ENCODE measurements around the gene GRIK2. TPM values are rescaled to one million over a fixed set of nuclear protein-coding genes. Genes with fewer than 3 reads are reported as not detected.
"Not testable (repeated sequence)": the region's sequence is repeated elsewhere in the genome, so short reads cannot be mapped to it uniquely, and the experiment has no call there.

GRIK2 gene
- total RNA-seq: under 1 TPM in 1 of 2 experiments, not detected in 1; 0.14 TPM

DNA sequence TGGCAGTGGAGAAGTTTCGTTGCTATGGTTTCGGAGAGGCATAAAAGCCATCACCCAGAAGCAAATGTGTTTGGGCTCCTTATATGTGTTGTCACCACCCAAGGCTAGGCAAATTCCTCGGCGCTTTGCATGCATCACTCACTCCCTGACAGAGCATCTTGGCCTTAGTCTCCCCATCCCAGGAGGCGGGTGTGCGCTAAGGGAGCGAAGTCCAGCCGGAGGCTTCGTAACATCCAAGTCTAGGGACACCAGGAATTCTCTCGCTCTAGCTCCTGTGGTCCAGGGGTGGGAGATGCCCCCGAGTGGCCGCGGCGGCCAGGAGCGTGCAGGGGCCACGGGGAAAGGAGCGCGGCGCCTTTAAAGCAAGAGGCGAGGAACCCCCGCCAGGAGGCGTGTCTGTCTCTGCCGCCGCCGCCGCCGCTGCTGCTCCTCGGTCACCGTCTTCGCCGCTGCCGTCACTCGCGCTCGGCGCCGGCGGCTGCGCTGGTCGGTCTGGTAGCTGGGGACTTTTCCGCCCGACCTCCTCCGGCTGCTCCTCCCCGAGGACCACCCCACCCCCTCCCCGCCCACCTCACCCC, at the start of gene GRIK2:
GRIK2 (plus strand) TSS at position 458 of the 578 bp plus-strand sequence.
- POLR2A ChIA-PET: no interaction called here
- Mint-ChIP-seq H3K27me3 (peaks cover 41% of the 10 kb centered on the region), H3K4me3 (no peak within 1 kb of the TSS), H3K9me3 (peaks cover under 1% of the 10 kb centered on the region), H3K36me3 (no peaks in the 10 kb centered on the region), H3K4me1 (peaks cover 3% of the 10 kb centered on the region), H3K27ac (no peak within 1 kb of the TSS)
- no peak for ATAC-seq (ENCODE audit: low read depth)
- DNase-seq: peak; percentile 38

DNA sequence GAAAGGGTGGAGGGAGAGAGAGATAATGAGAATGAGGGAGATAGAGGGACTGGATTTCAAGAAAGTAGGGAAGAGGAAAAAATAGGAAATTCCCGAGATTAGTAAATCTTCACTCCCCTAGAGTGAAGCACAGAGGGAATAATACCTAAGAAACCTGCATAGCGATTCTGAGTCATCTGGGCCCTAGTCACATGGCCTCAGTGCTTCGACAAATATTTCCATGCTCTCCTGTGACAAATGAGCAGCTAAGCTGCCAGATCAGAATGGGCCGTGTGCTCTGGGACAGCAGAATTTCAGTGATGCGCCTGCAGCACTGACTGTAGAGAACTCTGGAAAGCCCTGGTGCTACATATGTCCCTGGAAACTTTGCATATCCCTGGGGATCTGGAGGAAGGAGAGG, 48.6 kb upstream of the GRIK2 start:
- POLR2A ChIA-PET: no interaction called here
- H3K4me3 Mint-ChIP-seq: no peak overlapping the region
- H3K36me3 Mint-ChIP-seq: no peaks in the 10 kb centered on the region
- peaks cover 2% of the 10 kb centered on the region for H3K27me3 Mint-ChIP-seq
- H3K9me3 Mint-ChIP-seq: no peaks in the 10 kb centered on the region
- no peak for ATAC-seq (ENCODE audit: low read depth)
- no peaks in the 10 kb centered on the region for H3K4me1 Mint-ChIP-seq
- no peak for DNase-seq
- no peak overlapping the region for H3K27ac Mint-ChIP-seq

DNA sequence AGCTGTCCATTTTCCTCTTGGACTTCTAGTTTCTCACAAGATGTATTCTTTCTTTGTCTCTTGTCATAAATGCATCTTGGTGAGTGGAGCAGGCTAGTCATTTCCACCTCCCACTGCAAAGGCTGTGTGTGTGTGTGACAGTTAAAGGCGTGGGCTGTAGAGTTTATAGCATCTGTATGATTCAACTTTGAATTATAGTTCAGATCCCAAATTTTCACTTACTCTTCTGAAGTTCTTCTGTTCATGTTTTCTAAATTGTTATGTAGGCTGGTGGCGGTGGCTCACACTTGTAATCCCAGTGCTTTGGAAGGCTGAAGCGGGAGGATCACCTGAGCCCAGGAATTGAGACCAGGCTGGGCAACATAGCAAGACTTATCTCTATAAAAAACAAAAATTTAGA, 44.7 kb upstream of the GRIK2 start:
- no peak overlapping the region for H3K27ac Mint-ChIP-seq
- H3K27me3 Mint-ChIP-seq: peaks cover 2% of the 10 kb centered on the region
- POLR2A ChIA-PET: interaction anchor here (0.6 kb wide), 1 partner anchor 32 kb away, joined by 3 read pairs; no protein-coding TSS in a partner anchor
- H3K4me1 Mint-ChIP-seq: no peaks in the 10 kb centered on the region
- no peak overlapping the region for H3K4me3 Mint-ChIP-seq
- no peaks in the 10 kb centered on the region for H3K9me3 Mint-ChIP-seq
- no peaks in the 10 kb centered on the region for H3K36me3 Mint-ChIP-seq
- DNase-seq (no peak), ATAC-seq (ENCODE audit: low read depth) (no peak)

DNA sequence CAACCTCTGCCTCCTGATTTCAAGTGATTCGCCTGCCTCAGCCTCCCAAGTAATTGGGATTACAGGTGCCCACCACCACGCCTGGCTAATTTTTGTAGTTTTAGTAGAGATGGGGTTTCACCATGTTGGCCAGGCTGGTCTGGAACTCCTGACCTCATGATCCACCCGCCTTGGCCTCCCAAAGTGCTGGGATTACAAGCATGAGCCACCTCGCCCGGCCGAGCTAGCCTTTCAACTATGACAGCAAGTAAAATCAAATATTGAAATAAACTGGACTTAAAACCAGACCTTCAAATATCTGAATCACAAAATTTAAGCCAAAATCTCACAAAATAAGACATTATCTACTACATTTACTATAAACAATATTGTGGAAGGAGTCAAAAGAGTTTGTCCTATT, 42.9 kb upstream of the GRIK2 start:
- POLR2A ChIA-PET; ATAC-seq (ENCODE audit: low read depth); H3K36me3 Mint-ChIP-seq; H3K9me3 Mint-ChIP-seq; H3K27me3 Mint-ChIP-seq; H3K4me3 Mint-ChIP-seq; DNase-seq; H3K27ac Mint-ChIP-seq; H3K4me1 Mint-ChIP-seq: not testable (repeated sequence)

DNA sequence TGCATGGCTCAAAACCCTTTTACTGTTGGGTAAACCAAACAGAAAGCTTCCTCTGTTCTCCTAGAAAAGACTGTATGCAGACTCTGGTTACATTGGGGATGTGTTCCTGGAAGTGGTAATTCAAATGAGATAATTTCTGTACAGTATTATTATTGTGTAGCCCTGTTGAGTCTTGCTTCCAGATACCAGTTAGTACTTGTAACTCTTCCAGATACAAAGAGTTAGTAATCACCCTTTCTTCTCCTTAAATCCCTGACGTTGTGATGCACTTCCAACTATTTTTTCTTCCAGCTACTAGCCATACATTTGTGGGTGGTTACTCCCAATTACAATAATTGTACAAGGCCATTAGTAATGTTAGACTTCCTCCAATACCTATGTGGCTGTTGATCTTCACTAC, 42.3 kb upstream of the GRIK2 start:
- Mint-ChIP-seq H3K4me3 (no peak overlapping the region), H3K9me3 (no peaks in the 10 kb centered on the region), H3K36me3 (no peaks in the 10 kb centered on the region), H3K27ac (no peak overlapping the region), H3K4me1 (no peaks in the 10 kb centered on the region), H3K27me3 (no peaks in the 10 kb centered on the region)
- ATAC-seq (ENCODE audit: low read depth) (no peak), DNase-seq (no peak)
- POLR2A ChIA-PET: no interaction called here

DNA sequence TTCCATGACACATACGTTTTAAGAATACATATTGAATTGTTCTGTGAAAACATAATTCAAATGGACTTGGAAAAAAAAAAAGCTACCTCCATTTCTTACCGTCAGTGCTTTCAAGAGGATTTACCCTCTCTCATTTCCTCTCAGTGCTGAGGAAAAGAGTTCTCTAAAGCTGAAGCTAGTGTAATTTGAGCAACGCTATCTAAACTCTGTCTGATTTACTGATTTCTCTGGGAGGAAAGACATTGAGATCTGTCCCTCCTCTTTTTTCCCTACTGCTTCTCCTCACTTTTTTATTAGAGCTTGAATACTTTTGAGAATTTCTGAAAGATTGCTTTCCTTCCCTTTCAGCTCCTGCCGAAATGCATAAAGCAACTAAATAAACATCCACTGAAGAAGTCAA, 41.2 kb upstream of the GRIK2 start:
- DNase-seq (no peak), ATAC-seq (ENCODE audit: low read depth) (no peak)
- H3K4me1 Mint-ChIP-seq: no peaks in the 10 kb centered on the region
- POLR2A ChIA-PET: no interaction called here
- no peaks in the 10 kb centered on the region for H3K27me3 Mint-ChIP-seq
- no peaks in the 10 kb centered on the region for H3K9me3 Mint-ChIP-seq
- no peak overlapping the region for H3K27ac Mint-ChIP-seq
- H3K4me3 Mint-ChIP-seq: no peak overlapping the region
- no peaks in the 10 kb centered on the region for H3K36me3 Mint-ChIP-seq

DNA sequence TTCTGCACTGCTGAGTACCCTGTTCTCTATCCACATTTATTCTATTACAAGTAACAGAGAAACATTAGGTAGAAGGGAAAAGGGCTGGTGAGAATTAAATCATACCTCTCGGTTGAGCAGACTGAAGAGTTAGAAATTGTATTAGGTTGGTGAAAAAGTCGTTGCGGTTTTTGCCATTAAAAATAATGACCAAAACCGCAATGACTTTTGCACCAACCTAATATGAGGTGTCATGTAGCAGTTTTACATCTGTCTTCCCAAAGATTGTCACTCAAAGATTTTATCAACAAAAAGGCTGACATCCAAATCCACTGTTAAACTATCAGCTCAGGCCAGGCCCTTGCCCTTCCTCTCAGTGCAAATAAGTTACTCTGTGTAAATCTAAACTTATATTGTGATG, 28.3 kb upstream of the GRIK2 start:
- Mint-ChIP-seq H3K9me3 (no peaks in the 10 kb centered on the region), H3K36me3 (no peaks in the 10 kb centered on the region), H3K4me3 (no peak overlapping the region), H3K27ac (no peak overlapping the region), H3K27me3 (no peaks in the 10 kb centered on the region), H3K4me1 (no peaks in the 10 kb centered on the region)
- ATAC-seq (ENCODE audit: low read depth): no peak
- POLR2A ChIA-PET: no interaction called here
- DNase-seq: no peak

DNA sequence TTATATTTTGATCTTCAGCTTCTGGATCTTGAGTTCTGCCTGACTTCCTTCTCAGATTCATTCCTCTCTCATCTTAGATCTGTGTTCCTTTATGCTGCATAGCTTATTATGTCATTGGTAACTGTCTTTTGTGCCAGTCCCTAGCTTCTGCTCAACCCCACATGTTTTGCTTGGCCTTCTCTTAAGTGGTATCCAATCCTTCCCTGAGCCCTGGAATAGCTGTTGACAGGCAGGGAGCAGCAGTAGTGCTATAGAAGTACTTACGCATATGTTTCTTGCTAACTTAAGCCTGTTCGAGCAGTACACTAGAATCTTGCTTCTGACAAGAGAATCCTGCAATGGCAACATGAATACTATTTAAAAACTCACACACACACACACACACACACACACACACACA, 13.6 kb upstream of the GRIK2 start:
- POLR2A ChIA-PET: no interaction called here
- Mint-ChIP-seq H3K4me1 (no peaks in the 10 kb centered on the region), H3K4me3 (no peak overlapping the region), H3K27me3 (no peaks in the 10 kb centered on the region), H3K27ac (no peak overlapping the region), H3K36me3 (no peaks in the 10 kb centered on the region), H3K9me3 (peaks cover 3% of the 10 kb centered on the region)
- no peak for DNase-seq
- ATAC-seq (ENCODE audit: low read depth): no peak

DNA sequence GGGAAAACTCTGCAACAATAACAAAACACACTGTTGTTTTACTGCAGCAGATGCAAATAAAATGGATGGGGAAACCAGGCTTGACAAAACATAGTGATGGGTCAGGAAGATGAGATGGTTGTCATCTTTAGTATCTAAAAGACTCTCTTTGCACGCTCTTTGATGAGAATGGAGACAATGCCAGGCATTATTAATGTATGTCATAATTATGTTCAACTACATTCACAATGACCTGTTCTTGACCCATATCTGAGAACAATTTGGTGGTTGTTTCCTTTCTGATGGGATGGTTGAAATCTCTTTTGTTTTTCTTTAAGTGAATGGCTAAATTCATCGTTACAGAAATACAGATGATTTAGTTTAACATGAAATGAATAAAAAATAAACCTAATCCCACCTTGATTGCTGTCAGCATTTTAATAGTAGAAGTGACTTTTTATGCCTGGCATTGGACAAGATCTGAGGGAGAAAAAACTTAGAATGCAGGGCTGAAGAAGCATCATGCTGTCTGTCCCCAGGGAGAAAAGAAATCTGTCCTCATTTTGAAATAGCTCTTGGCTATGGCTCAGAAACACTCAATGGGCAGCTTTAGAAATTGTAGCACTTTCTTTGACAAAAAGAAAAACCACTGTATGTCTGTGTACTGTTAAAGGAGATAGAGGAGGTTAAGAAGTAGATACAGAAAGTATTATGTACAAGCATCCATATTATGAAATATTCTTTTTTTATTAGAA, 12.4 kb upstream of the GRIK2 start:
- DNase-seq (no peak), ATAC-seq (ENCODE audit: low read depth) (no peak)
- Mint-ChIP-seq H3K36me3 (no peaks in the 10 kb centered on the region), H3K27ac (no peak overlapping the region), H3K27me3 (no peaks in the 10 kb centered on the region), H3K9me3 (peaks cover 3% of the 10 kb centered on the region), H3K4me3 (no peak overlapping the region), H3K4me1 (no peaks in the 10 kb centered on the region)
- POLR2A ChIA-PET: no interaction called here

DNA sequence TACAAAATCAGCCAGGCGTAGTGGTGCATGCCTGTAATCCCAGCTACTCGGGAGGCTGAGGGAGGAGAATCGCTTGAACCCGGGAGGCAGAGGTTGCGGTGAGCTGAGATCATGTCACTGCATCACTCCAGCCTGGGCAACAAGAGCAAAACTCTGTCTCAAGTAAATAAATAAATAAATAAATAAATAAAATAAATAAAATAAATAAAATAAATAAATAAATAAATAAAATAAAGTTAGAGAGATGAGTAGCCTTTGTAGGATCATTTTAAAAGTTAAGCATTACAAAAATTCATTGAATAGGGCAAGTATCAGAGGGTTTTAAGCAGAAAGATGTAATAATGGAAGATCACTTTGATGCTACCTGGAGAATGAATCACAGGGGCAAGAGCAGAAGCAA, 9.8 kb upstream of the GRIK2 start:
- H3K4me3 Mint-ChIP-seq, POLR2A ChIA-PET: not testable (repeated sequence)

DNA sequence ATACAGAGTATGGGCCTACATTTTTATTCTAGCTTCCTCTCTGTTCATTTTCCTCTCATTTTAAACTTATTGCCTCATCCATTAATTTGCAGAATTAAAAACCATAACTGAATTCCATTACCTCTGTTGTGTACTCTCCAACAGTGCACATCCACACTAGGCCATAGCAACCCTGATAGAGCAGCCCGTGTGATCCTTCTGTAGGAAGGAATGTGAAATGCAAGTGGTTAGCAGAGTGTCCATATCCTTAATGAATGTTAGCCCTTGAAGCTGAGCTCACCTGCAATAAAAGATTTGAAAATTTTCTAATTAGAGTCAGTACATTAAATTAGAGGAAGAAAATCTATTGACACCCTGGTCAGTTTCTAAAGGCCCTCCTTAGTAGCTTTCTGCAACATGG, 6.5 kb upstream of the GRIK2 start:
- no peaks in the 10 kb centered on the region for H3K4me1 Mint-ChIP-seq
- peaks cover 14% of the 10 kb centered on the region for H3K27me3 Mint-ChIP-seq
- no peak for DNase-seq
- H3K27ac Mint-ChIP-seq: no peak overlapping the region
- H3K4me3 Mint-ChIP-seq: no peak overlapping the region
- no peak for ATAC-seq (ENCODE audit: low read depth)
- no peaks in the 10 kb centered on the region for H3K36me3 Mint-ChIP-seq
- POLR2A ChIA-PET: no interaction called here
- H3K9me3 Mint-ChIP-seq: peaks cover 2% of the 10 kb centered on the region

More for the DNA sequence above, 9.8 kb upstream of the GRIK2 start:
- not testable (repeated sequence) for H3K27me3 Mint-ChIP-seq; DNase-seq; ATAC-seq (ENCODE audit: low read depth); H3K4me1 Mint-ChIP-seq; H3K27ac Mint-ChIP-seq; H3K36me3 Mint-ChIP-seq; H3K9me3 Mint-ChIP-seq

DNA sequence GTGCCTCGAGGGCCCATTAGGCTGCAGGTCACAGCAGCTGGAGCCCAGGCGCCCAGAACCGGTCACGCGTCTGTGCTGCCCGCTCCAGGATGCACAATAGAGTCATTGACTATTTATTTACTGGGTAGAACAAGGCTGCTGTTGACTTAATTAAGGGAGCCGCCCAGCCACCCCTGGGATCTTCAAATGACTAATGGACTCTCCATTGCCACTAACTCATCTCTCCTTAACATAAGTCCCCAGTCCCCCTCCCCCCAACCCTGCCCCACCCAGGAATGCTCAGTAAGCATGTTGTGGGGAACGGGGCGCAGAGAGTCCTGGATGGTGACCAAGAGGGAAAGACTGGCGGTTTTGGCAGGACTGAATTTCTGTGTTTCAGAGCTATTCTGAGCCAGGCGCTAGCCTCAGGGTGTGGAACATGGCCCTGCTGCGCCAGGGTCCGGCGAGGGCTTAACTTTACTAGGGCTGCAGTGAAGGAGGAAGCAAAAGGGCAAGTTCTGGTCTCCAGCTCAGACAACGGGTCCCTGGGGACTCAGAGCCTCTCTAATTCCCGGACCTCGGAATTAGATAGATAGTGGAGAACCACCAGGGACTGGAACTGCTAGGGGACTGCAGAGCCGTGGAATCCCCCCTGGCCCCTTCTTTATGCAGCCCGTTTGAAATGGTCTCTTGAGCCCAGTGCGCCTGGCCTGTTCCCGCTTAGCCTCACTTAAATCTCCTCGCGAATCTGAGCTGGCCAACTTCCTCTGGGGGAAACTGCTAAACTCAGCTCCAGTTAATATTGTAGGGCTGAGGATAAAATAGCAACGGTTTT, 1.5 kb upstream of the GRIK2 start:
- DNase-seq (no peak), ATAC-seq (ENCODE audit: low read depth) (no peak)
- H3K4me3 Mint-ChIP-seq: no peak overlapping the region
- H3K9me3 Mint-ChIP-seq: no peaks in the 10 kb centered on the region
- peaks cover 39% of the 10 kb centered on the region for H3K27me3 Mint-ChIP-seq
- H3K36me3 Mint-ChIP-seq: no peaks in the 10 kb centered on the region
- peaks cover 3% of the 10 kb centered on the region for H3K4me1 Mint-ChIP-seq
- no peak overlapping the region for H3K27ac Mint-ChIP-seq
- POLR2A ChIA-PET: no interaction called here

DNA sequence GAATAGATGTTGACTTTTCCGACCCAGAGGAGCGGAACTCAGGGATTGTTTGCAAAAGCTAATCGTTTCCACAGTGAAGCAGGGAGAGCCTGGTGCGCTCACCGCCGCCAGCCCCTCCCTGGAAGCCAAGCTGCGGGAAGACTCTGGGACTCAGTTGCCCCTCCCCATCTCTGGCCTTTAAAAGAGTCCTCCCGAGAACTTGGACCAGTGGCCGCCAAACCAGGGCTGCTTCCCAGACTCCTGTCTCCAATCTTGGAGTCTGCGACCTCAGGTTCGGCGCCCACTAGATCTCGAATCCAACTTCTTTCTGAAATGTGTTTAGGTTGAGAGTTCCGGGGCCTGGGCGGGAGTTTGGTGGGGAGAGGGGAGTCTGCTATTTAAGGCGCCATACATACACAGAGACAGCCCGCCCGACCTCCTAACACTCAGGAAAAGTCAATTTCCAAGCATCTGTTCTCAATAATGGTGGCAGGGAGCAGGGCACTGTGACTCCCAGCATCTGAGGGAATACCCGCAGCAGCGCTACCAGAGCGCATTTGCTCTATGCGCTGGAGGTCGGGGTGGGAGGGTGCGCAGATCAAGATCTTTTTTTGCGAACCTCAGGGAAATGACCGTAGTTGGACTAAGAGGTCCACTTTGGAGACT, 800 bp upstream of the GRIK2 start:
- H3K4me3 Mint-ChIP-seq: no peak overlapping the region
- no peaks in the 10 kb centered on the region for H3K9me3 Mint-ChIP-seq
- POLR2A ChIA-PET: no interaction called here
- no peak overlapping the region for H3K27ac Mint-ChIP-seq
- no peak for ATAC-seq (ENCODE audit: low read depth)
- H3K27me3 Mint-ChIP-seq: peaks cover 39% of the 10 kb centered on the region
- no peaks in the 10 kb centered on the region for H3K36me3 Mint-ChIP-seq
- no peak for DNase-seq
- peaks cover 3% of the 10 kb centered on the region for H3K4me1 Mint-ChIP-seq
